Stimulated activated CD8-positive, alpha-beta memory T cell treated with anti-CD3 and anti-CD28 coated beads, Interleukin-7, amount 100 ng/mL, for 48 hours (primary cell): ENCODE data around the gene CSNK1G2.

Source experiments
- DNase-seq, 2 donors: peaks; one replicate each; pipeline ENCODE4 v3.0.0-alpha.2; 2020; ENCODE audit warnings: low read depth in 1 of 2; ENCODE audit errors: extremely low read depth in 1 of 2

Gene CSNK1G2

GRCh38 chr19:1943661-1944087 is 2.7 kb downstream of the CSNK1G2 start:
- DNase-seq = no peak

DNA sequence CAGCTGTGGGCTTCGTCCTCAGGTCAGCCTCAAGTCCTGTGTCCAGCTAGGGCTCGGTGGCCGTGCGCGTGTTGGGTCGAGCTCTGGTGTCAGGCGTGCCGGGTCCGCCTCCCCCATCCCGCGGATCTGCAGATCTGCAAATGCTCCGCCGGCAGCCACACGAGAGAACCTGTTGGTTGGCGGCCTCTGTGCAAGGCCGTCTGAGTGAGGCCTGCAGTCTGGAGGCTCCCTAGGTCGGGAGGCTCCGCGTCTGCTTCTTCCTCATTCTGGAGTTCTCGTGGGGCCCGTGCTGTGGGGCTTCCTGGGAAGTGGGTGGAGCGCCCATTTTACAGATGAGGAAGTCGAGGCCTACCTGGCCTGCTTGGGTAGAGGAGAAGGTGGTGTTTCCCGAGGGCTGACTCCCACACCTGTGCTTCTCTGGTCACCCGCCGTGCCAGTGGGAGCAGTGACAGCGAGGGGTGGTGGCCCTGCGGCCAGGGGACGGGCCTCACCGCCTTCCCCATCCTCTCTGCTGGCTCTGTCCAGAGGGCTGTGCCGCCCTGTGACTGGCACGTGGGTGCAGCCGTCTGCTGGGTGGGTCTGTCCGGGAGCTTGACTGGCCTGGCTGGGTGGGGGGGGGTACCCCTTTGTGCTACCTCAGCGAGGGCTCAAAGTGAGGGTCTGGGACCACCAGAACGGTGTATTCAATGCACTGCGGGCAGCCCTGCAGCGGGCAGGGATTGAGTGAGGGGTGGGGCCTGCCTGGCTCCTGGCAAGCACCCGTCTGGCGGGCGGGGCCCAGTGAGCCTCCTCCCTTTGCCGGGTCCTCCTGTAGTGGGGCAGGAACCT is 3.3 kb downstream of the CSNK1G2 start:
- no peak for DNase-seq

- DNase-seq = no peak
Observed at GRCh38 chr19:1944916-1945561, 4.1 kb downstream of the CSNK1G2 start.

DNA sequence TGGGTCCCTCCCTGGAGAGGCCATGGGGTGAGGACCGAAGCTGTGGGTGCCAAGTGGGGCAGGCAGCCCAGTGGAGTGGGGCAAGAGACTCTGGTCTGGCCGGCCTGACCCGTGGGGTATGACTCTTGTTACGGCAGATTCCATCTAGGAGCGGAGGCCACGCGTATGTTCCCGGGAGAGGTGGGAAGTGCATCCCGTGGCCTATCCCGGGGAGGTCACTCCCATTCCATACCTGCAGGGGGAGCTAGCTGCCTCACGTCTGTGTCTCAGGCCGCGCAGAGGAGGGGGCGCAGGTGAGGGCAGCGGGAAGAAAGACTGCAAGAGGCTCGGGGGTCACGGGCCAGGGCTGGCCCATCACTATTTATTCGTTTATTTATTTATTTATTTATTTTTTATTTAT is 4.9 kb downstream of the CSNK1G2 start:
- DNase-seq = no peak

DNA sequence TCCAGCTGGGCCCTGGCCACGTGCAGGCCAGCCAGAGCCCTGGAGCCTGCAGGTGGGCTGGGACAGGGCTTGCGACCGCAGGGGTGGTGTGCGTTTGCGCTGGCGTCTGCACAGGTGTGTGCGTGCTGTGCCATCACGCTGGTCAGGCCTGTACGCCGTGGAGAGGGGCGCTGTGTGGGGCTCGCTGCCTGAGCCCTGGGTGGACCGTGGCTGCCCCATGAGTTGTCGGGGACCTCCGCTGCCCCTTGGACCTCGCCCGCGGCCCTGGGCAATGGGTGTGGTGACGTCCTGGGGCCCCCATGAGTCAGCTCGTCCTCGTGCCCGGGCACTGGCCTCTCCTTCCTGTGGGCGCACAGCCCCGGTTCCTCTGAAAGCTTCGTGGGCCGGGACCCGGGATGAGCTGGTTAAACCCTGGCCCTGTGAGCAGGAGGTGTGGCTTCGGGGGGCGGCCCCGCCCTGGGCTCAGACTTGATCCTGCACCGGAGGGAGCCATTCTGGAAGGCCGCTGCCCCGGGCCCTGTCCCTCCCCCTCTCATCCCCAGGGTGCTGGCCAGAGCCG is 6.8 kb downstream of the CSNK1G2 start:
- DNase-seq = no peak

DNA sequence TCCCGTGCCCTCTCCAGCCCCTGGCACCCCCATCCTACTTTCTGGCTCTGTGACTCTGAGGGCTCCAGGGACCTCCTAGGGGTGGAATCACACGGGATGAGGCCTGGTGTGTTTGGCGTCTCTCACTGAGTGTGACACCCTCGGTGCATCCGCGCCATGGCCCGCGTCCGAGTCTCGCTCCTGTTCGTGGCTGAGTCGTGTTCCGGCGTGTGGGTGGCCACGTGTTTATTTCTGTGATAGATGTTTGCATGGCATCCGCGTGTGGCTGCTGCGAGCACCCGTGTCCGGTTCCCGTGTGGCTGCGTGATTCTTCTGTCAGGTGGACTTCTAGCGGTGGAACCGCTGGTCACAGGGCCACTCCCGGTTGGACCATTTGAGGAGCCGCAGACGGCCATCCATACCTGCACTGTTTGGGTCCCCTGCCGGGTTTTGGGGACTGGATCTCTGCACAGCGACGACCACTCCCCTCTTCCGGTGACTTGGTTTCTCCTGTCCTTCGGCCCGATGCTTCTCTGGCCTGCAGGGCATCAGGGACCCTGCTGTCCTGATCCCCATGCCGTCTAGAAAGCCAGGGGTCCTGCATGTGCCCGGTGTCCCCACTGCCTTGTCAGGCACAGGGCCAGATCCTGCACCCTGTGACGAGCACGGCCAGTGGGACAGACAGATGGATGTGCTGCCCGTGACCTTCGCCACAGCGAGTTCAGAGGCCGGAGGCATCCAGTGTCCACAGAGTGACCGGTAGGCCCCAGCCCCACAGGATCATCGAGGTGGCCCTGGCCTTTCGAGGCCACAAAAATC is 8.5 kb downstream of the CSNK1G2 start:
- DNase-seq = no peak

DNA sequence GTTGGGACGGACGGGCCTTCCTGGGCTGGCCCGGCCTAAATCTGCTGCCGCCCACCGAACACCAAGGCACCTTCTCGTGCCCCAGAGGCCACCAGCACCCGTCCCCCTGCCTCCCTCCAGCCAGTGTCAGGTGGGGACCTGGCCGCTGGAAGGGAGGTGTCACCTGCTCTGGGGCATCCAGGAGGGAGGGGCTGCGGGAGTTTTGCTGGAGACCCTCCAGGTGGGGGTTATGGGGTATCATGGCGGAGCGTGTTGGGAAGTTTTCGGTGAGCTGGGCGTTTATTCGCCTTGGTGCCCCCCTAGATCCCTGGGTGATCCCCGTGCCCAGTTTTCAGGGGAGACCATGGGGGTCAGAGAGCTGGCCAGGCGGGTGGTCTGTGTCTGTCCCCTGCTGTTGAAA is 9.7 kb downstream of the CSNK1G2 start:
- no peak for DNase-seq

DNA sequence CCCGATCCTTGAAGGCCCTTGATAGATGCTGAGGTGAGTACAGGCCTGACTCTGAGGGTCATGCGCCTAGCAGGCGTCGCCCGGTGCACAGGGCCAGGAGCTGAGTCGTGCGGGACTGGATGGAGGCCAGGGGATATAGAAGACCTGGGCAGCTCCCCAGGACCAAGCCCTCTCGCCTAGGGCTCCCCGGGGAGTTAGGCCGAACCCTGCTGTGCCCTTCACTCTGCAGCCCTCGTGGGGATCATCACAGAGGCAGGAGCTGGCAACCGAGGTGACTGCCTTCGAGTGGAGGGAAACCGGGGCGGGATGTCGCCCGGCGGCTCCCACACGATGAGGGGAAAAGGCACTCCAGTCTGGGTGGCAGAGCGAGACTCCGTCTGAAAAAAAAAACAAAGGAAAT is 11.7 kb downstream of the CSNK1G2 start:
- no peak for DNase-seq

DNA sequence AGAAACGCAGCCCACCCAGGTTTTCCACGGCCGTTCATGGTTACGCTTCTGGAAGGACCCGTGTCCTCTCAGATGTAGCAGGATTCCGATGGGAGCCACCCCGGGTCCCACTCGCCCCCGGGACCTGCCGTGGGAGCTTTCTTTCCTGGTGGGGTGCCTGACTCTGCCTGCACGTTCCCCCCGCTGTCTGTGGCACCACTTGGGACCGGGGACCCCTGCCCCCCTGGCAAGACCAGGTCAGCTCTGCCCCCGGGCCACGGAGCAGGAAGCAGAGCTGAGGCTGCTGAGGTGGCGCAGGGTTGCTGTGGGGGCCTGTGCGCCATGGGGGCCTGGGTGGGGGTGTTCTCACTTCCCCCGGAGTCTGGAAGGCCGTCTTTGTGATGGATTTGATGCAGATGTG is 12.1 kb downstream of the CSNK1G2 start:
- no peak for DNase-seq

- DNase-seq = no peak
Observed at GRCh38 chr19:1953441-1954094, 12.6 kb downstream of the CSNK1G2 start.

DNA sequence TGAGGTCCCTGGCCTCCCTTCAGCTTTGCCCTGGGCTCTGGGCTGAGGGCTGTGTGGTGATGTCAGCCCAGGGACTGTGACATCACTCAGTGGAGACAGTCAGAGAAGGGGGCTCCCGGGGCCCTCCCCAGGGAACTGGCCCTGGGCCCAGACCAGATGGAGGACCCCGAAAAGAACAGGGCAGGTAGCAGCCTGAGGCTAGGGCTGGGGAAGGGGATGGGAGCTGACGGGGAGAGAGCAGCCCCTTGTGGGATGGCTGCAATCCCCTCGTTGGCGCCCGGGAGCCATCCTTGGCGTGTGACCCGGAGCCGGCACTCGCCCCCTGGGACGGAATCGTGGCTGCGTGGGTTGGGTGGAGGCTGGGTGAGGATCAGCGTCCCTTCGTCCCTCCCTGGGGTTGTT is 13.6 kb downstream of the CSNK1G2 start:
- DNase-seq = no peak

GRCh38 chr19:1955171-1956121 is 14.5 kb downstream of the CSNK1G2 start:
- DNase-seq = no peak

- no peak for DNase-seq
Observed at GRCh38 chr19:1956122-1956494, 15.1 kb downstream of the CSNK1G2 start.

DNA sequence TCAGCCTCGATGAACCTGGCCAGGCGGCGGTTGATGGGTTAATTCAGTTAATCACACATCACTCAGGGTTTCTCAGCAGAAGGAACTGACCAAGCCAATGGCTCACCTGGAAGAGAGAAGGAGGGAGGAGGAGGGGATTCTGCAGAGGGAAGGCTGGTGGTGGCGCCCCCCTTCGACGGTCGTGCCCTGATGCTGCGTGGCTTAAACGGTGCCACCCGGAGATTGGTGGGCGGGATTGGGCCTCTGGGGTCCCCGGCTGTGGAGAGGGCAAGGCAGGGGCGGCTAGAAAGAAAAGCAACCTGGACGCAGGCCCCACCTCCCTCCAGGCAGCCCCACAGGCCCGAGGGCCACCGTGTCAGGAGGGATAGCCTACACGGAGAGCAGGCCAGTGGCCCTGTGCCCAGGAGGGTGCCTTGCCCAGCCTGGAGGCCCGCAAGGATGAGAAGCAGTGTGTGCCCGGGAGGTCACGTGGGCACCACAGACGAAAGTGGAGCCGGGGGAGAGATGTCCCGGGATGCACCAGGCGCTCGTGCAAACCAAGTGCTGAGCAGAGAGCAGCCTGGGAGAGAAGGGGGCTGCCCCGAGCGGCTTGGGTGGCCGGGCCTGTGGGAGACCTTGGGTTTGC is 16.0 kb downstream of the CSNK1G2 start:
- DNase-seq = no peak

DNA sequence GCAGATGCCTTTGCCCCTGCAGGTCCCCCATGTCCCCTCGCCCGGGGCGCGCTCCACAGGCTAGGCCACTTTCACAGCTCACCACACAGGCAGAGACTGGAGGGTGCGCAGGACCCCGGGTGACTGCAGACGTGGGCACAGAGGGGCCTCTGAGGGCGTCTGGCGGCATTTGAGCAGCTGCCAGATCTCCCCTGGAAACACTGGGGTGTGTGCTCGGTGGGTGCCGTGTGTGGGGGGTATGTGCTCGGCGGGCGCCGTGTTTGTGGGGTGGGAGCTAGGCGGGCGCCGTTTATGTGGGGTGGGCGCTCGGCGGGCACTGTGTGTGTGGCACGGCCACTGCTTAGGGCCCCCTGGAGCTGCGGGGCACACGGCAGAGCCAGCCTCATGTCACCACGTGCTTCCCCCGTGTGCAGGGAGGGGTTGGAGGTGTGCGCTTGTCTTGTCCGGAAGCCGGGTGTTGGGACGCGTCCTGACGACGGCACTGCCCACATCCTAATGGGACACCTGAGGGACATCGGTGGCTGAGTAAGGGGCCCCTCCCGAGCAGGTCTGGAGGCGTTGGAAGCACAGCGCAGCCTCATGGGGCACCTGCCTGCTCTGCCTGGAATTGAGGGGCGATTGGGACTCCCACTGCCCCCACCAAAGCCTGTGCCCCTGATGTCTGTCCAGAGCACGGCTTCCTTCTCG is 16.7 kb downstream of the CSNK1G2 start:
- no peak for DNase-seq

DNA sequence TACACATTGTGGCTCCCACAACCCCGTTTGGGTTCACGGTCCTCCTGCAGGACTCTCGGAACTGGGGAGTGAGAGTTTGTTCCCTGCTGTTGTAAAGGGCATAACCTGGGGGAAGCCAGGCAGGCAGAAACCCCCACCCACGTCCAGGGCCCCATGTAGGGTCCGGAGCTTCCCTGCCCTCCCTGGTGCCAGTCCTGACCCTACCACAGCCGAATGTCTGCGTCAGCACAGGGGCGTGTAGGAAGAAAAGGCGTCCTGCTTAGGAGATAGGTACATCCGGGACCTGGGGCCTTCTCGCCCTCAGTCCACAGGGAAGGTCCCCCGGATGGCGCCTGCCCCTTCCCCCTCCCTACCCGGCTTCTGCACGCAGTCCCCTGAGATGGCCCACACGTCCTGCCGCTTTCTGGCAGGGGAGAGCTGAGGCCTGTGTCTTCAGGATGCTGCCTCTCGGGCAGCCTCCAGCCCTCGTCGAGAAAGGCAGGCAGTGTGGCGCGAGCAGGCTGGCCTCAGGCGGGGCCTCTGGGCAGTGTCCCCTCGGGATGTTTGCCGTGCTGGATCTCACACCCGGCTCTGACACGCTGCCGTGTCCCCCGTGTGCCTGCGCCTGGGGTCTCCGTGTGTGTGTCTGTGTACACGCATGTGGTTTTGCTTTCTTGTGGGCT is 19.1 kb downstream of the CSNK1G2 start:
- no peak for DNase-seq

- DNase-seq = no peak
Observed at GRCh38 chr19:1961000-1961883, 20.3 kb downstream of the CSNK1G2 start.
